GM12878 (cell line): Measurements from ENCODE around the gene CCDC88C. TPM values are rescaled to one million over a fixed set of nuclear protein-coding genes. Genes with fewer than 3 reads are reported as not detected.
A peak's percentile ranks its signal among the peaks of the same experiment; 100 is the strongest.

Source experiments
- CHD2 ChIP-seq: IDR thresholded peaks from 2 replicates; pipeline ENCODE4 v1.6.1; 2011; ENCODE audit warnings: low read depth, low read length, improper control_type of control experiment, borderline replicate concordance
- FOXM1 ChIP-seq: IDR thresholded peaks from 2 replicates; pipeline ENCODE4 v1.6.1; 2012; ENCODE audit warnings: low read depth, mild to moderate bottlenecking, inconsistent platforms, low read length, moderate library complexity
- GABPA ChIP-seq: IDR thresholded peaks from 2 replicates; pipeline ENCODE4 v1.6.1; 2014; ENCODE audit warnings: antibody characterized with exemption, low read depth, mild to moderate bottlenecking, inconsistent platforms
- GATAD2B ChIP-seq: fragments of 450-650 bp; conservative IDR thresholded peaks from 2 replicates; pipeline ENCODE4 v1.6.1; 2017; ENCODE audit warnings: low read depth, mild to moderate bottlenecking, moderate library complexity
- HSF1 ChIP-seq: fragments of 150-350 bp; IDR thresholded peaks from 2 replicates; pipeline ENCODE4 v1.6.1; 2014; ENCODE audit warnings: mild to moderate bottlenecking, low read depth, low read length
- KLF5 ChIP-seq: fragments of 450-650 bp; IDR thresholded peaks from 2 replicates; pipeline ENCODE4 v1.6.1; 2014; ENCODE audit warnings: mild to moderate bottlenecking; ENCODE audit not compliant: partially characterized antibody
- MAX ChIP-seq: IDR thresholded peaks from 2 replicates; pipeline ENCODE4 v1.6.1; 2012; ENCODE audit warnings: low read depth, low read length, improper control_type of control experiment
- MEF2B ChIP-seq: fragments of 450-650 bp; IDR thresholded peaks from 2 replicates; pipeline ENCODE4 v1.6.1; 2018; ENCODE audit warnings: mild to moderate bottlenecking, moderate library complexity; ENCODE audit not compliant: partially characterized antibody, poor library complexity, severe bottlenecking
- NFYB ChIP-seq: IDR thresholded peaks from 2 replicates; pipeline ENCODE4 v1.6.1; 2011; ENCODE audit warnings: low read depth, mild to moderate bottlenecking, low read length, improper control_type of control experiment, moderate library complexity; ENCODE audit not compliant: insufficient read depth
- SMAD1 ChIP-seq: fragments of 450-650 bp; IDR thresholded peaks from 2 replicates; pipeline ENCODE4 v1.6.1; 2018; ENCODE audit warnings: mild to moderate bottlenecking, low read depth; ENCODE audit not compliant: partially characterized antibody
- SMAD5 ChIP-seq: IDR thresholded peaks from 2 replicates; pipeline ENCODE4 v1.6.1; 2016; ENCODE audit warnings: antibody characterized with exemption, low read depth
- SMARCA5 ChIP-seq: fragments of 450-650 bp; IDR thresholded peaks from 2 replicates; pipeline ENCODE4 v1.6.1; 2017; ENCODE audit warnings: mild to moderate bottlenecking
- YY1 ChIP-seq: IDR thresholded peaks from 2 replicates; pipeline ENCODE4 v1.6.1; 2011; ENCODE audit warnings: low read depth, mild to moderate bottlenecking, low read length
- ZBTB33 ChIP-seq: fragments of 450-650 bp; IDR thresholded peaks from 2 replicates; pipeline ENCODE4 v1.6.1; 2017; ENCODE audit warnings: mild to moderate bottlenecking
- ZNF274 ChIP-seq: IDR thresholded peaks from one replicate; pipeline ENCODE4 v1.8.0; 2011; ENCODE audit not compliant: insufficient read length, insufficient read depth
- polyA plus RNA-seq, 11 experiments: library from polyadenylated mRNA; depleted of rRNA in 4 of 11; unstranded in 6 of 11; stranded (reverse) in 5 of 11; fragments of >200 nt; fragmentation: Nextera tagmentation in 4 of 11; fragmentation: Illumina TruSeq in 1 of 11; extraction: Ambion mirVana in 4 of 11; extraction: Trizol in 1 of 11; gene quantifications; 1 replicate in 1 of 11; 2 replicates in 10 of 11; pipeline versions ENCODE4 v1.2.1 to v1.2.3, GENCODE V29; 2011 to 2016; ENCODE audit warnings: inconsistent platforms in 2 of 11, missing spikeins in 2 of 11, low read depth in 1 of 11
- total RNA-seq, 4 experiments: library from RNA; depleted of rRNA in 3 of 4; stranded (reverse); fragments of >200 nt in 3 of 4; fragmentation: Illumina TruSeq in 1 of 4; extraction: Trizol in 1 of 4; gene quantifications; 2 replicates each; pipeline versions ENCODE4 v1.2.1 to v1.2.3, GENCODE V29; 2013 to 2021
- TF ChIP-seq, protein P1 (sequence below): fragments of 450-650 bp; IDR thresholded peaks from 2 replicates; pipeline ENCODE4 v1.6.1; 2018; ENCODE audit warnings: borderline replicate concordance, mild to moderate bottlenecking; ENCODE audit not compliant: partially characterized antibody
- TF ChIP-seq, protein P2 (sequence below): fragments of 450-650 bp; IDR thresholded peaks from 2 replicates; pipeline ENCODE4 v1.6.1; 2016; ENCODE audit warnings: mild to moderate bottlenecking
- TF ChIP-seq, protein P3 (sequence below): fragments of 450-650 bp; conservative IDR thresholded peaks from 2 replicates; pipeline ENCODE4 v1.6.1; 2017; ENCODE audit warnings: mild to moderate bottlenecking, moderate library complexity

CCDC88C gene
- total and polyA plus RNA-seq, 10 of the 15 experiments (the other 5 are each of a cell fraction or from before 2014, with no cell fraction given) = 4.0 to 79.6 (median 36.6) TPM

GRCh38 chr14:91415794-91416743, 1.6 kb downstream of the CCDC88C start (continued):
- TF ChIP-seq FOXM1 (peak; percentile 76), GATAD2B (0 out of 2 replicates have a peak, but pooled peaks have one; percentile 24), MAX (peak; percentile 18; the same call in 1 of the 2 replicates), SMARCA5 (peak; percentile 55; the same call in 1 of the 2 replicates), SMAD1 (no peak), ZNF274 (no peak), YY1 (peak; percentile 67), SMAD5 (no peak), ZBTB33 (no peak), HSF1 (no peak), CHD2 (peak; percentile 13; the same call in 1 of the 2 replicates), MEF2B (peak; percentile 54), KLF5 (no peak), NFYB (no peak), GABPA (peak; percentile 61; the same call in 1 of the 2 replicates)
- TF ChIP-seq, protein P1, sequence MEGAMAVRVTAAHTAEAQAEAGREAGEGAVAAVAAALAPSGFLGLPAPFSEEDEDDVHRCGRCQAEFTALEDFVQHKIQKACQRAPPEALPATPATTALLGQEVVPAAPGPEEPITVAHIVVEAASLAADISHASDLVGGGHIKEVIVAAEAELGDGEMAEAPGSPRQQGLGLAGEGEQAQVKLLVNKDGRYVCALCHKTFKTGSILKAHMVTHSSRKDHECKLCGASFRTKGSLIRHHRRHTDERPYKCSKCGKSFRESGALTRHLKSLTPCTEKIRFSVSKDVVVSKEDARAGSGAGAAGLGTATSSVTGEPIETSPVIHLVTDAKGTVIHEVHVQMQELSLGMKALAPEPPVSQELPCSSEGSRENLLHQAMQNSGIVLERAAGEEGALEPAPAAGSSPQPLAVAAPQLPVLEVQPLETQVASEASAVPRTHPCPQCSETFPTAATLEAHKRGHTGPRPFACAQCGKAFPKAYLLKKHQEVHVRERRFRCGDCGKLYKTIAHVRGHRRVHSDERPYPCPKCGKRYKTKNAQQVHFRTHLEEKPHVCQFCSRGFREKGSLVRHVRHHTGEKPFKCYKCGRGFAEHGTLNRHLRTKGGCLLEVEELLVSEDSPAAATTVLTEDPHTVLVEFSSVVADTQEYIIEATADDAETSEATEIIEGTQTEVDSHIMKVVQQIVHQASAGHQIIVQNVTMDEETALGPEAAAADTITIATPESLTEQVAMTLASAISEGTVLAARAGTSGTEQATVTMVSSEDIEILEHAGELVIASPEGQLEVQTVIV = no peak
- TF ChIP-seq, protein P2, sequence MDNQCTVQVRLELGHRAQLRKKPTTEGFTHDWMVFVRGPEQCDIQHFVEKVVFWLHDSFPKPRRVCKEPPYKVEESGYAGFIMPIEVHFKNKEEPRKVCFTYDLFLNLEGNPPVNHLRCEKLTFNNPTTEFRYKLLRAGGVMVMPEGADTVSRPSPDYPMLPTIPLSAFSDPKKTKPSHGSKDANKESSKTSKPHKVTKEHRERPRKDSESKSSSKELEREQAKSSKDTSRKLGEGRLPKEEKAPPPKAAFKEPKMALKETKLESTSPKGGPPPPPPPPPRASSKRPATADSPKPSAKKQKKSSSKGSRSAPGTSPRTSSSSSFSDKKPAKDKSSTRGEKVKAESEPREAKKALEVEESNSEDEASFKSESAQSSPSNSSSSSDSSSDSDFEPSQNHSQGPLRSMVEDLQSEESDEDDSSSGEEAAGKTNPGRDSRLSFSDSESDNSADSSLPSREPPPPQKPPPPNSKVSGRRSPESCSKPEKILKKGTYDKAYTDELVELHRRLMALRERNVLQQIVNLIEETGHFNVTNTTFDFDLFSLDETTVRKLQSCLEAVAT = peak; percentile 87
- TF ChIP-seq, protein P3, sequence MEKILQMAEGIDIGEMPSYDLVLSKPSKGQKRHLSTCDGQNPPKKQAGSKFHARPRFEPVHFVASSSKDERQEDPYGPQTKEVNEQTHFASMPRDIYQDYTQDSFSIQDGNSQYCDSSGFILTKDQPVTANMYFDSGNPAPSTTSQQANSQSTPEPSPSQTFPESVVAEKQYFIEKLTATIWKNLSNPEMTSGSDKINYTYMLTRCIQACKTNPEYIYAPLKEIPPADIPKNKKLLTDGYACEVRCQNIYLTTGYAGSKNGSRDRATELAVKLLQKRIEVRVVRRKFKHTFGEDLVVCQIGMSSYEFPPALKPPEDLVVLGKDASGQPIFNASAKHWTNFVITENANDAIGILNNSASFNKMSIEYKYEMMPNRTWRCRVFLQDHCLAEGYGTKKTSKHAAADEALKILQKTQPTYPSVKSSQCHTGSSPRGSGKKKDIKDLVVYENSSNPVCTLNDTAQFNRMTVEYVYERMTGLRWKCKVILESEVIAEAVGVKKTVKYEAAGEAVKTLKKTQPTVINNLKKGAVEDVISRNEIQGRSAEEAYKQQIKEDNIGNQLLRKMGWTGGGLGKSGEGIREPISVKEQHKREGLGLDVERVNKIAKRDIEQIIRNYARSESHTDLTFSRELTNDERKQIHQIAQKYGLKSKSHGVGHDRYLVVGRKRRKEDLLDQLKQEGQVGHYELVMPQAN = peak; percentile 73; the same call in 1 of the 2 replicates
